ENCODE data around the gene TOR1AIP1. TPM values are rescaled to one million over a fixed set of nuclear protein-coding genes. Genes with fewer than 3 reads are reported as not detected.
"Not testable (repeated sequence)": the region's sequence is repeated elsewhere in the genome, so short reads cannot be mapped to it uniquely, and the experiment has no call there.

Gene TOR1AIP1, protein sequence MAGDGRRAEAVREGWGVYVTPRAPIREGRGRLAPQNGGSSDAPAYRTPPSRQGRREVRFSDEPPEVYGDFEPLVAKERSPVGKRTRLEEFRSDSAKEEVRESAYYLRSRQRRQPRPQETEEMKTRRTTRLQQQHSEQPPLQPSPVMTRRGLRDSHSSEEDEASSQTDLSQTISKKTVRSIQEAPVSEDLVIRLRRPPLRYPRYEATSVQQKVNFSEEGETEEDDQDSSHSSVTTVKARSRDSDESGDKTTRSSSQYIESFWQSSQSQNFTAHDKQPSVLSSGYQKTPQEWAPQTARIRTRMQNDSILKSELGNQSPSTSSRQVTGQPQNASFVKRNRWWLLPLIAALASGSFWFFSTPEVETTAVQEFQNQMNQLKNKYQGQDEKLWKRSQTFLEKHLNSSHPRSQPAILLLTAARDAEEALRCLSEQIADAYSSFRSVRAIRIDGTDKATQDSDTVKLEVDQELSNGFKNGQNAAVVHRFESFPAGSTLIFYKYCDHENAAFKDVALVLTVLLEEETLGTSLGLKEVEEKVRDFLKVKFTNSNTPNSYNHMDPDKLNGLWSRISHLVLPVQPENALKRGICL
- total RNA-seq: 100 to 1,000 TPM in 1 of 4 donors, 10 to 100 TPM in 3; 66.1 to 148 (median 68.8) TPM

DNA sequence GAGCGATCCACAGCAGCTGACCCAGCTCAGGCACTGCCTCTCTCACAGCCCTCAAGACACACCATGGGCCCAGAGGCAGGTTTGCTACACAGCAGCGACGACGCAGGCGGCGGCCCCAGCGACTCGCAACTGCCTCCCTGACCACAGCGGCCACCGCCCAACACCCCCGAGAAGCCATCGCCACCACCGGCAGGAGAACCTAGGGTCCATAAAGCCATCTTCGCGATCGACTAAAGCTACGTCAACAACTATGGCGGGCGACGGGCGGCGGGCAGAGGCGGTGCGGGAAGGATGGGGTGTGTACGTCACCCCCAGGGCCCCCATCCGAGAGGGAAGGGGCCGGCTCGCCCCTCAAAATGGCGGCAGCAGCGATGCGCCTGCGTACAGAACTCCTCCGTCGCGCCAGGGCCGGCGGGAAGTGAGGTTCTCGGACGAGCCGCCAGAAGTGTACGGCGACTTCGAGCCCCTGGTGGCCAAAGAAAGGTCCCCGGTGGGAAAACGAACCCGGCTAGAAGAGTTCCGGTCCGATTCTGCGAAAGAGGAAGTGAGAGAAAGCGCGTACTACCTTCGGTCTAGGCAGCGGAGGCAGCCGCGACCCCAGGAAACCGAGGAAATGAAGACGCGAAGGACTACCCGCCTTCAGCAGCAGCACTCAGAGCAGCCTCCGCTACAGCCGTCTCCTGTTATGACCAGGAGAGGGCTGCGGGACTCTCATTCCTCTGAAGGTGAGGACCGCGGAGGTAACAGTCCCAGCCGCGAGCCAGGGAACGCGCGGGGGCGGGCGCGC lies at the start of gene TOR1AIP1:
Gene TOR1AIP1 (plus strand): TSS at position 33 of the 787 bp plus-strand sequence. CDS start 218 bp downstream, at position 251.
- H3K4me3 ChIP-seq: peak within 1 kb of the TSS; percentile 64 to 97 (median 90)
- no peaks in the 10 kb centered on the region for H3K9me3 ChIP-seq
- peaks cover 0 to 29% of the 10 kb centered on the region in 2 donors for H3K36me3 ChIP-seq
- in situ Hi-C loops (cut with MboI; ENCODE audit: low sequenced_read_pairs in 4 of 4) (loop anchor here in 1 of 4 donors (5.0 to 25.0 kb wide), 2 partner anchors 90 to 280 kb away; partner anchors contain the start of gene QSOX1), intact Hi-C loops (cut with DNase I; ENCODE audit: low total_unique reads) (loop anchor here (1.0 to 5.0 kb wide), 3 partner anchors 72 to 286 kb away; partner anchors contain the start of gene CEP350)
- ATAC-seq (peak; percentile 82 to 90), DNase-seq (peak; percentile 95 to 97)
- H3K27me3 ChIP-seq: no peaks in the 10 kb centered on the region
- peak within 1 kb of the TSS; percentile 92 to 99 (median 97) for H3K27ac ChIP-seq
- peaks cover 49 to 51% of the 10 kb centered on the region in 2 donors for H3K4me1 ChIP-seq
- TF ChIP-seq POLR2A (IDR thresholded peaks at IDR 0.05): peak; percentile 88 to 95
- TF ChIP-seq, protein P1, sequence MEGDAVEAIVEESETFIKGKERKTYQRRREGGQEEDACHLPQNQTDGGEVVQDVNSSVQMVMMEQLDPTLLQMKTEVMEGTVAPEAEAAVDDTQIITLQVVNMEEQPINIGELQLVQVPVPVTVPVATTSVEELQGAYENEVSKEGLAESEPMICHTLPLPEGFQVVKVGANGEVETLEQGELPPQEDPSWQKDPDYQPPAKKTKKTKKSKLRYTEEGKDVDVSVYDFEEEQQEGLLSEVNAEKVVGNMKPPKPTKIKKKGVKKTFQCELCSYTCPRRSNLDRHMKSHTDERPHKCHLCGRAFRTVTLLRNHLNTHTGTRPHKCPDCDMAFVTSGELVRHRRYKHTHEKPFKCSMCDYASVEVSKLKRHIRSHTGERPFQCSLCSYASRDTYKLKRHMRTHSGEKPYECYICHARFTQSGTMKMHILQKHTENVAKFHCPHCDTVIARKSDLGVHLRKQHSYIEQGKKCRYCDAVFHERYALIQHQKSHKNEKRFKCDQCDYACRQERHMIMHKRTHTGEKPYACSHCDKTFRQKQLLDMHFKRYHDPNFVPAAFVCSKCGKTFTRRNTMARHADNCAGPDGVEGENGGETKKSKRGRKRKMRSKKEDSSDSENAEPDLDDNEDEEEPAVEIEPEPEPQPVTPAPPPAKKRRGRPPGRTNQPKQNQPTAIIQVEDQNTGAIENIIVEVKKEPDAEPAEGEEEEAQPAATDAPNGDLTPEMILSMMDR (IDR thresholded peaks at IDR 0.05 in 4 of 5, conservative IDR thresholded peaks at IDR 0.05 in 1 of 5): peak; percentile 61 to 75 (median 65)

DNA sequence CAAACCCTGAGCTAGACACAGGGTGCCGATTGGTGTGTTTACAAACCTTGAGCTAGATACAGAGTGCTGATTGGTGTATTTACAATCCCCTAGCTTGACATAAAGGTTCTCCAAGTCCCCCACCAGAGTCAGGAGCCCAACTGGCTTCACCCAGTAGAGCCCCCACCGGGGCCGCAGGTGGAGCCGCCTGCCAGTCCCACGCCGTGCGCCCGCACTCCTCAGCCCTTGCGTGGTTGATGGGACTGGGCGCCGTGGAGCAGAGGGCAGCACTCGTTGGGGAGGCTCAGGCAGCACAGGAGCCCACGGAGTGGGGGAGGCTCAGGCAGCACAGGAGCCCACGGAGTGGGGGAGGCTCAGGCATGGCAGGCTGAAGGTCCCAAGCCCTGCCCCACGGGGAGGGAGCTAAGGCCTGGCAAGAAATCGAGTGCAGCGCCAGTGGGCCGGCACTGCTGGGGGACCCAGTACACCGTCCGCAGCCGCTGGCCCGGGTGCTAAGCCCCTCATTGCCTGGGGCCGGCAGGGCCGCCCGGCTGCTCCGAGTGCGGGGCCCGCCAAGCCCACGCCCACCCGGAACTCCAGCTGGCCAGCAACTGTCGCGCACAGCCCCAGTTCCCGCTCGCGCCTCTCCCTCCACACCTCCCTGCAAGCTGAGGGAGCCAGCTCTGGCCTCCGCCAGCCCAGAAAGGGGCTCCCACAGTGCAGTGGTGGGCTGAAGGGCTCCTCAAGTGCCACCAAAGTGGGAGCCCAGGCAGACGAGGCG lies 45.2 kb upstream of the TOR1AIP1 start:
- H3K4me3 ChIP-seq; H3K4me1 ChIP-seq; H3K9me3 ChIP-seq; DNase-seq; H3K27me3 ChIP-seq; ATAC-seq; intact Hi-C loops (cut with DNase I; ENCODE audit: low total_unique reads); H3K27ac ChIP-seq; in situ Hi-C loops (cut with MboI; ENCODE audit: low sequenced_read_pairs in 4 of 4): not testable (repeated sequence)
- peaks cover 0 to 16% of the 10 kb centered on the region in 2 donors for H3K36me3 ChIP-seq

DNA sequence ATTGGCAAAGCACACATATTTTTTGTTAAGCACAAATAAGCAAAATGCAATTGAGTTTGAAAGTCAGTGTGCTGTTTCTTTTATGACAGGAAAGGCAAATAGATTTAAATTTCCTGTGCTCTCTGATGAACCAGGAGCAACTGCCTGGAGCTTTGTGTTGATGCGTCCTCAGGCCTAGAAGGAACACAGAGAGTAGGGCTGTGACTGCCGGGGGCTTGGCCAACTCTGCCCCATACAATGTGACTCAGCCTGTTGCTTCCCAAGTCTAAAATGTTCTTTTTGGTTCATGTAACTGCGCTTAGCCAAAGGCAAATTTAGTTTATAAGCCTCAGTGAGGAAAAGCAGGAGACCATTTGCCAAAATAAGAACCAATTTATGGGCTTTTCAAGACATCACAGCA lies 42.0 kb upstream of the TOR1AIP1 start:
- Histone ChIP-seq H3K4me1 (no peaks in the 10 kb centered on the region), H3K36me3 (peaks cover 0 to 37% of the 10 kb centered on the region in 2 donors), H3K9me3 (no peaks in the 10 kb centered on the region), H3K4me3 (no peak overlapping the region), H3K27ac (no peak overlapping the region), H3K27me3 (no peaks in the 10 kb centered on the region)
- in situ Hi-C loops (cut with MboI; ENCODE audit: low sequenced_read_pairs in 4 of 4): no loop called here
- intact Hi-C loops (cut with DNase I; ENCODE audit: low total_unique reads): no loop called here
- DNase-seq (no peak), ATAC-seq (no peak)
- no peak for TF ChIP-seq POLR2A (IDR thresholded peaks at IDR 0.05)
- TF ChIP-seq, protein P1 (IDR thresholded peaks at IDR 0.05 in 4 of 5, conservative IDR thresholded peaks at IDR 0.05 in 1 of 5): no peak

DNA sequence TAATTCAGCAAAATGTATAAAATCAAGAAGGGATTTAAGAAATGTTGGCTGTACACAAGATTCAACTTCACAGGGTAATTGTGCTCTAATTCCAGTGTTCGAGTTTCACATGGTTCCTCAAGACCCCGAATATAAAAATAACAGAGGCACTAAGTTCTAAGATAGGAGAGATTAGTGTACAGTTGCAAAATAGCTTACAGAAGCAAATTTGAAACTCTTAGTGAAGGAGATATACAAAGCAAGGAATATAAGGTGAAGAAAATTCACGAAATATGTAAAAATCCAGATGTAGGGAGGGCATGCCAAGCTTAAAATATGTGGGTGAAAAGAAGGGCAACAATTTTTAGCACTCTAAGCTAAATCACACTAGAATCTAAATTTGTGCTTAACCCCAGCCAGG lies 33.9 kb upstream of the TOR1AIP1 start:
- in situ Hi-C loops (cut with MboI; ENCODE audit: low sequenced_read_pairs in 4 of 4): no loop called here
- H3K36me3 ChIP-seq: peaks cover 6 to 86% of the 10 kb centered on the region in 2 donors
- ATAC-seq: no peak
- no peak overlapping the region for H3K27ac ChIP-seq
- intact Hi-C loops (cut with DNase I; ENCODE audit: low total_unique reads): no loop called here
- no peak for DNase-seq
- no peak for TF ChIP-seq POLR2A (IDR thresholded peaks at IDR 0.05)
- TF ChIP-seq, protein P1 (IDR thresholded peaks at IDR 0.05 in 4 of 5, conservative IDR thresholded peaks at IDR 0.05 in 1 of 5): no peak
- no peaks in the 10 kb centered on the region for H3K27me3 ChIP-seq
- H3K4me3 ChIP-seq: no peak overlapping the region
- H3K4me1 ChIP-seq: no peaks in the 10 kb centered on the region
- H3K9me3 ChIP-seq: no peaks in the 10 kb centered on the region
